Tibial nerve (tissue), 4 donors: ENCODE measurements around the gene MIX23. TPM values are rescaled to one million over a fixed set of nuclear protein-coding genes. Genes with fewer than 3 reads are reported as not detected.

Source experiments
- DNase-seq, 2 donors: peaks; one replicate each; pipeline ENCODE4 v3.0.0-alpha.2; 2019; ENCODE audit warnings: low spot score in 2 of 2
- H3K27ac ChIP-seq, 4 donors: fragments of 200-600 bp; sonication (generic) in 3 of 4; one replicate each; pipeline ENCODE4 v1.5.1; 2017 to 2019; ENCODE audit warnings: mild to moderate bottlenecking in 1 of 4
- H3K27me3 ChIP-seq, 2 donors: fragments of 200-600 bp; sonication (generic) in 1 of 2; one replicate each; pipeline versions ENCODE4 v1.5.1 to v1.6.0; 2017 to 2019
- H3K36me3 ChIP-seq, 3 donors: fragments of 200-600 bp; sonication (generic); one replicate each; pipeline ENCODE4 v1.5.1; 2018 to 2019
- H3K4me1 ChIP-seq, 4 donors: fragments of 200-600 bp; sonication (generic) in 3 of 4; one replicate each; pipeline ENCODE4 v1.5.1; 2017 to 2019
- H3K4me3 ChIP-seq, 4 donors: fragments of 200-600 bp; sonication (generic) in 3 of 4; one replicate each; pipeline ENCODE4 v1.5.1; 2017 to 2019; ENCODE audit warnings: mild to moderate bottlenecking in 1 of 4, moderate library complexity in 1 of 4
- H3K9me3 ChIP-seq, 4 donors: fragments of 200-600 bp; sonication (generic) in 3 of 4; one replicate each; pipeline ENCODE4 v1.5.1; 2017 to 2019
- CTCF ChIP-seq, 5 experiments: fragments of 200-600 bp in 3 of 5; fragments of 450-650 bp in 2 of 5; sonication (generic) in 3 of 5; IDR thresholded peaks; one replicate each; pipeline ENCODE4 v1.5.1; 2016 to 2019; ENCODE audit warnings: antibody characterized with exemption in 5 of 5, mild to moderate bottlenecking in 3 of 5, moderate library complexity in 2 of 5
- EP300 ChIP-seq, 2 donors: sonication (generic); formaldehyde crosslinking; IDR thresholded peaks; one replicate each; pipeline ENCODE4 v1.6.1; 2017; ENCODE audit warnings: antibody characterized with exemption in 2 of 2, mild to moderate bottlenecking in 1 of 2
- POLR2A ChIP-seq, 2 donors: fragments of 450-650 bp; IDR thresholded peaks; one replicate each; pipeline ENCODE4 v1.6.1; 2017; ENCODE audit warnings: antibody characterized with exemption in 2 of 2, mild to moderate bottlenecking in 2 of 2, moderate library complexity in 2 of 2
- WGBS, 2 donors: methylation state at CpG; one replicate each; pipeline ENCODE4 v1.1.5; 2018; 5-methylcytosine and 5-hydroxymethylcytosine counted together
- total RNA-seq, 4 donors: library from RNA; depleted of rRNA; stranded (reverse); fragments of >200 nt; gene quantifications; one replicate each; pipeline ENCODE4 v1.1.0, GENCODE V29; 2016

MIX23 gene
- total RNA-seq, 4 donors from 2014 or later = 5.7 to 19.2 (median 13.5) TPM

- Histone ChIP-seq H3K9me3 (no peaks in the 10 kb centered on the region), H3K27ac (no peak overlapping the region), H3K4me3 (no peak overlapping the region), H3K4me1 (no peaks in the 10 kb centered on the region), H3K36me3 (no peaks in the 10 kb centered on the region), H3K27me3 (no peaks in the 10 kb centered on the region)
- 90 to 99% methylated on average over 4 of the region's 4 CpGs for WGBS, 2 donors
- DNase-seq = no peak
- TF ChIP-seq CTCF (IDR thresholded peaks at IDR 0.05) = no peak
- TF ChIP-seq EP300 (IDR thresholded peaks at IDR 0.05) = no peak
- TF ChIP-seq POLR2A (IDR thresholded peaks at IDR 0.05) = no peak
Measured at GRCh38 chr3:122351612-122352011, 31.4 kb downstream of the MIX23 start.

- no peak overlapping the region for H3K27ac ChIP-seq
- WGBS, 2 donors = 82 to 84% methylated on average over 5 of the region's 5 CpGs
- no peak for DNase-seq
- TF ChIP-seq POLR2A (IDR thresholded peaks at IDR 0.05) (no peak), CTCF (IDR thresholded peaks at IDR 0.05) (no peak), EP300 (IDR thresholded peaks at IDR 0.05) (no peak)
- H3K9me3 ChIP-seq = no peaks in the 10 kb centered on the region
- no peak overlapping the region for H3K4me3 ChIP-seq
- no peaks in the 10 kb centered on the region for H3K4me1 ChIP-seq
- no peaks in the 10 kb centered on the region for H3K36me3 ChIP-seq
- no peaks in the 10 kb centered on the region for H3K27me3 ChIP-seq
Measured at GRCh38 chr3:122350814-122351418, 32.1 kb downstream of the MIX23 start.

GRCh38 chr3:122349171-122349570 is 33.9 kb downstream of the MIX23 start:
- Histone ChIP-seq H3K4me3 (no peak overlapping the region), H3K36me3 (no peaks in the 10 kb centered on the region), H3K27ac (no peak overlapping the region), H3K4me1 (no peaks in the 10 kb centered on the region), H3K9me3 (no peaks in the 10 kb centered on the region), H3K27me3 (no peaks in the 10 kb centered on the region)
- TF ChIP-seq EP300 (IDR thresholded peaks at IDR 0.05) (no peak), CTCF (IDR thresholded peaks at IDR 0.05) (no peak), POLR2A (IDR thresholded peaks at IDR 0.05) (no peak)
- 57 to 73% methylated on average over 1 of the region's 1 CpG for WGBS, 2 donors
- no peak for DNase-seq

- Histone ChIP-seq H3K27me3 (no peaks in the 10 kb centered on the region), H3K27ac (no peak overlapping the region), H3K9me3 (peaks cover 0 to 2% (median 0%) of the 10 kb centered on the region in 4 donors), H3K4me1 (no peaks in the 10 kb centered on the region), H3K36me3 (no peaks in the 10 kb centered on the region), H3K4me3 (no peak overlapping the region)
- 72 to 77% methylated on average over 2 of the region's 2 CpGs for WGBS, 2 donors
- no peak for TF ChIP-seq EP300 (IDR thresholded peaks at IDR 0.05)
- TF ChIP-seq POLR2A (IDR thresholded peaks at IDR 0.05) = no peak
- no peak for TF ChIP-seq CTCF (IDR thresholded peaks at IDR 0.05)
- DNase-seq = no peak
Measured at GRCh38 chr3:122343654-122344053, 39.4 kb downstream of the MIX23 start.

- Histone ChIP-seq H3K4me3 (no peak overlapping the region), H3K27me3 (no peaks in the 10 kb centered on the region), H3K4me1 (no peaks in the 10 kb centered on the region), H3K9me3 (peaks cover 0 to 2% (median 0%) of the 10 kb centered on the region in 4 donors), H3K36me3 (no peaks in the 10 kb centered on the region), H3K27ac (no peak overlapping the region)
- TF ChIP-seq POLR2A (IDR thresholded peaks at IDR 0.05) = no peak
- 76 to 81% methylated on average over 1 of the region's 1 CpG for WGBS, 2 donors
- DNase-seq = no peak
Measured at GRCh38 chr3:122342803-122343202, 40.2 kb downstream of the MIX23 start.

- H3K27ac ChIP-seq = no peak overlapping the region
- TF ChIP-seq POLR2A (IDR thresholded peaks at IDR 0.05) = no peak
- TF ChIP-seq EP300 (IDR thresholded peaks at IDR 0.05) = no peak
- no peak for TF ChIP-seq CTCF (IDR thresholded peaks at IDR 0.05)
- H3K4me1 ChIP-seq = no peaks in the 10 kb centered on the region
- no peaks in the 10 kb centered on the region for H3K27me3 ChIP-seq
- no peaks in the 10 kb centered on the region for H3K9me3 ChIP-seq
- H3K36me3 ChIP-seq = no peaks in the 10 kb centered on the region
- WGBS, 2 donors = 90 to 93% methylated on average over 8 of the region's 8 CpGs
- no peak overlapping the region for H3K4me3 ChIP-seq
- no peak for DNase-seq
Measured at GRCh38 chr3:122332551-122332950, 50.5 kb downstream of the MIX23 start.
